GM10248 (cell line): Measurements from ENCODE around the gene MRNIP.

Experiments used
- CTCF ChIA-PET: fragments of 300-600 bp; sonication (Branson Sonifier 250); formaldehyde crosslinking; extraction: SDS; loops from one replicate; lab custom pipeline; 2021; ENCODE audit warnings: antibody characterized with exemption; lab: Yijun Ruan, JAX
- POLR2A ChIA-PET: fragments of 350-650 bp; sonication (Branson Sonifier 250); formaldehyde crosslinking; extraction: SDS; loops from one replicate; lab custom pipeline; 2020; ENCODE audit warnings: antibody characterized with exemption; lab: Yijun Ruan, JAX
- DNase-seq: peaks from one replicate; pipeline ENCODE4 v3.0.0; 2012; ENCODE audit errors: extremely low spot score
- TF ChIP-seq, protein P1 (sequence below): IDR thresholded peaks from 2 replicates; pipeline ENCODE4 v1.5.1; 2012; ENCODE audit warnings: mild to moderate bottlenecking, low read depth; ENCODE audit errors: extremely low read depth, missing control alignments, control extremely low read depth

Gene MRNIP

DNA sequence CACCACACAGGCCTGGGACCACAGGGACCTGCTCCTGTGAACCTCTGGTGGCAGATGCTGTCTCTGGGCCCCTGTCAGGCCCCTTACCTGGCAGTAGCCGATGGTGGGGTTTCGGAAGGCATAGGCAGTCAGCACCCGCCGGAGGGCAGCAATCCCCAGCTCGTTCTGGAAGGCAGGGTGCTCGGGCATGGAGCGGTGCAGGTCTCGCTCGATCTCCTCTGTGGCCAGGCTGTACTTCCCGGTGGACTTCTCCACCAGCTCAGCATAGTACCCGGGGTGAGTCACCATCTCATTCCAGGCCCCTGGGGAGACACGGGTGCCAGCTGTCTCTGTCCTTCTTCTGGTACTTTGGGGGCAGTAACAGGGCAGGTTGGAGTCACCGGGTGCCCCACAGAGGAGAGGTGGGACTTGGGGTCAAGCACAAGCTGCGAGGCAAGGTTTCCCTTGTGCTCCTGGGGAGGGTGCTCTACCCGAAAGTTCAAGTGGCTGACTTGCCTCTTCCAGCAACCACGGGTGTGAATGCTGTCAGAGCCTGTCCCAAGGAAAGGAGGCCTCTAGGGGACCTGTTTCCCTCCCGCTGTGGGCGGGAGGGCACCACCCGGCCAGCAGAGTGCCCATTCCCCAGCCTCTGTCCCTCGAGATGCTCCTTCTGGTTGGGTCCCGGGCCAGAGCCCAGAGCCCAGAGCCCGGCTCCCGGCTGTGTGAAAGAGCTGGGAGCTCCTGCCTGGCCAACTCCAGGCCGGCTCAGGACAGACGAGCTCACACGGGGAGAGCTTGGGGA lies 19.8 kb upstream of the MRNIP start:
- CTCF ChIA-PET = interaction anchor here (1.0 kb wide), 1 partner anchor 77 kb away, joined by 3 read pairs; no protein-coding TSS in a partner anchor
- POLR2A ChIA-PET = interaction anchor here (0.5 kb wide), 1 partner anchor 26 kb away, joined by 4 read pairs; no protein-coding TSS in a partner anchor
- TF ChIP-seq, protein P1, sequence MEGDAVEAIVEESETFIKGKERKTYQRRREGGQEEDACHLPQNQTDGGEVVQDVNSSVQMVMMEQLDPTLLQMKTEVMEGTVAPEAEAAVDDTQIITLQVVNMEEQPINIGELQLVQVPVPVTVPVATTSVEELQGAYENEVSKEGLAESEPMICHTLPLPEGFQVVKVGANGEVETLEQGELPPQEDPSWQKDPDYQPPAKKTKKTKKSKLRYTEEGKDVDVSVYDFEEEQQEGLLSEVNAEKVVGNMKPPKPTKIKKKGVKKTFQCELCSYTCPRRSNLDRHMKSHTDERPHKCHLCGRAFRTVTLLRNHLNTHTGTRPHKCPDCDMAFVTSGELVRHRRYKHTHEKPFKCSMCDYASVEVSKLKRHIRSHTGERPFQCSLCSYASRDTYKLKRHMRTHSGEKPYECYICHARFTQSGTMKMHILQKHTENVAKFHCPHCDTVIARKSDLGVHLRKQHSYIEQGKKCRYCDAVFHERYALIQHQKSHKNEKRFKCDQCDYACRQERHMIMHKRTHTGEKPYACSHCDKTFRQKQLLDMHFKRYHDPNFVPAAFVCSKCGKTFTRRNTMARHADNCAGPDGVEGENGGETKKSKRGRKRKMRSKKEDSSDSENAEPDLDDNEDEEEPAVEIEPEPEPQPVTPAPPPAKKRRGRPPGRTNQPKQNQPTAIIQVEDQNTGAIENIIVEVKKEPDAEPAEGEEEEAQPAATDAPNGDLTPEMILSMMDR = no peak
- no peak for DNase-seq

DNA sequence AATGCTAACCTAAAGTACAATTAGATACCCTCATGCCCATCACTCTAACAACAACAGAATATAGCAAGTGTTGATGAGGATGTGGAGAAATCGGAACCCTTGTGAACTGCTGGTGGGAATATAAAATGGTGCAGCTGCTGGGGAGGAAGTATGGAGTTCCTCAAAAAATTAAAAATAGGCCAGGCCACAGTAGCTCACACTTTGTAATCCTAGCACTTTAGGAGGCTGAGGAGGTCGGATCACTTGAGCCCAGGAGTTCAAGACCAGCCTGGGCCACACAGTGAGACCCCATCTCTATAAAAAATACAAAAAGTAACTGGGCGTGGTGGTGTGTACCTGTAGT lies 18.0 kb upstream of the MRNIP start:
- DNase-seq = no peak
- TF ChIP-seq, protein P1 = no peak
- CTCF ChIA-PET = no interaction called here
- POLR2A ChIA-PET = no interaction called here

DNA sequence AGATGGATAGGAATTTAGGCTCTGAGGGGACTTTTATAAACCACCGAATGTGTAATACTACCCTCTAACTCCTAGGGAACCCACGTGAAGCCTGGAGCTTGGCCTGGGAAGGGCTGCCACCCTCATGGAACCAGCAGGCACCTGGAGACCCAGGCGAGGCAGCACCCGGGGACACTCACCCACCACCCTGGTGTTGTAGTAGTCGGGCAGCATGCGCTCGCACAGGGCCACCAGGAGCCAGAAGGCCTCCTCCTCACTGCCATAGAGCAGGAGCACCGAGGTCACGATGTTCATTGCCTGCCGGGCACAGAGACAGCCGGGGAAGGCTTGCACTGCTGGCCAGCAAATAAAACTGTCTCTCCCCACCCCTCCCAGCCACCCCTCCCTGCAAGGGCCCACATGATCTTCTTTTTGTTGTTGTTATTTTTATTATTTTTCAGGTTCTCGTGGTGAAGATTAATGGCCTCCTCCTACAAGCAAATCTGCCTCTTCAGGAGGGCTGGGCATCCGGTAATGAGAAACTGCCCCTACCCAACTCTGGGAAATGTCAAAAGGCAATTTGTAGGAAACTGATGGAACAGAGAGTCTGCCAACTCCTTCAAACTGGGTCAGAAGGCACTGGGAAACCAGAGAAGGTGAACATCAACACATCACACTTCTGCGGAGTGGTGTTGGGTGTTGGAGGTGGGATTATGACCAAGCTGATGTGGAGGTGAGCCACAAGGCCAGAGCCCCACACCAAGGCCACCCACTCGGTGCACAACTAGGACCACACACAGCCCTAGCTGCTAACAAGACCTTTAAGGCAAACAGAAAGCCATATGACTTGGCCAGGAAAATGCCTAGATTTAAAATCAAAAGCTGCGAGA lies 17.4 kb upstream of the MRNIP start:
- DNase-seq = no peak
- CTCF ChIA-PET = no interaction called here
- TF ChIP-seq, protein P1 = no peak
- POLR2A ChIA-PET = no interaction called here

DNA sequence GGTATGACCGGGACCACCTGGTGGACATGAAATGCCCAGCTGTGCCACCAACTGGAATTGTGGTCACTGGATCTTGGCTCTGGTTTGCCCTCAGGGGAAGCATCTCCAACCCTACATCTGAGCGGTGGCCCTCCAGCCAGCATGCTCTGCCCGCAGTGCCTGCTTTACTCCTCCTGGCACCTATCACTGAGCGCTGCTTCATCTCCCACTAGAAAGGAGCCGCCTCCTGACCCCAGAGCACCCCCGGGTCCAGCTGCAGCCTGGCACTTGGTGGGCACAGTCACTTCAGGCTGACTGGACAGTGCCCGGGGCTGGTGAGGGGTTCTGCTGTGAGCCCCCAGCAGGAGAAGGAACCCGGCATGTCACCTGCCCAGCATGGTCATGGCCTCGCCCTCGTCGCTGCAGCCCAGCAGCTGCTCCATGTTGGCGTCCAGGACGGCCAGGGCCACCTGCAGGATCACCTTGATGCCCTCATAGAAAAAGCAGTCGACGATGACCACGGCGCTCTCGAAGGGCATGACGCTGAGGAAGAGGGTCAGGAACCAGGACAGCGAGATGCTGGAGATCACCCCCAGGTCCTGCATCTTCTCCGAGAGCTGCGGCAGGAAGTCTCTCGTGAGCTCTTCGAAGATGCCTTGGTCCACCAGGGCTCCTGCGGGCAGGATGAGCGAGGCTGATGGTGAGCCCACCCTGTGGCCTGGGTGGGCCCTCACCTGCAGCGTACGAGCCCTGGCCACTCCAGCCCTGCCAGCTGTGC lies 16.1 kb upstream of the MRNIP start:
- TF ChIP-seq, protein P1 = no peak
- POLR2A ChIA-PET = no interaction called here
- CTCF ChIA-PET = interaction anchor here (2.0 kb wide), 1 partner anchor 9 kb away, joined by 5 read pairs; no protein-coding TSS in a partner anchor
- DNase-seq = no peak

DNA sequence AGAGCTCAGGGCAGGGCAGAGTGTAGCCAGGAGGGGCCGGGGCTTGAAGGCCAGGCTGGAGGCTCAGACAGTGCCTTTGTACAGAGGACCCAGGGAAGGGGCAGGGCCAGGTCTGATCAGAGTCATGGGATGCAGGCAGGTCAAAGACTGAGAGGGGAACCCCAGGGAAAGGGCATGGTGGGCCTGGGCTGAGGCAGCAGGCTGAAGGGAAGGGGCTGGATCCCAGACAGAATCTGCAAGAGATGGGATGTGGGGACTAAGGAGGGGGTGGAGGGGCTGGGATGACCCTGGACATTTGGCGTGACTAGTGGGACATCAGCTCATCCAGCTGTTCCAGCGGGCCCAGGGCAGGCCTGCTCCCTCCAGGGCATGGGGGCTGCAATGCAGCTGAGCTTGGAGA lies 15.5 kb upstream of the MRNIP start:
- TF ChIP-seq, protein P1 = no peak
- POLR2A ChIA-PET = no interaction called here
- CTCF ChIA-PET = interaction anchor here (2.0 kb wide), 1 partner anchor 9 kb away, joined by 5 read pairs; no protein-coding TSS in a partner anchor
- DNase-seq = no peak
